ENCODE results near the gene NRIP3. TPM values are rescaled to one million over a fixed set of nuclear protein-coding genes. Genes with fewer than 3 reads are reported as not detected.
A peak's percentile ranks its signal among the peaks of the same experiment; 100 is the strongest.

The NRIP3 gene
- total and polyA plus RNA-seq, 2 of the 13 experiments (the other 11 are each of a cell fraction or from before 2014, with no cell fraction given) = 0.04 to 0.07 TPM

GRCh38 chr11:9004183-9004926 is 554 bp upstream of the NRIP3 start (continued):
- TF ChIP-seq ZNF33B (CRISPR knock-in tag; IDR thresholded peaks at IDR 0.05) (no peak), FOXC1 (CRISPR knock-in tag; IDR thresholded peaks at IDR 0.05; ENCODE audit: borderline replicate concordance) (no peak), ZNF331 (CRISPR knock-in tag; IDR thresholded peaks at IDR 0.05) (no peak), GZF1 (CRISPR knock-in tag; IDR thresholded peaks at IDR 0.05) (no peak), LCORL (IDR thresholded peaks at IDR 0.05) (no peak), LCORL (CRISPR knock-in tag; IDR thresholded peaks at IDR 0.05) (peak; percentile 23; the same call in 1 of the 2 replicates), ZNF318 (CRISPR knock-in tag; IDR thresholded peaks at IDR 0.05) (no peak), MEIS2 (CRISPR knock-in tag; IDR thresholded peaks at IDR 0.05) (peak; percentile 12; the same call in 1 of the 2 replicates), ZNF563 (CRISPR knock-in tag; IDR thresholded peaks at IDR 0.05) (0 out of 2 replicates have a peak, but pooled peaks have one; percentile 46), TBP (CRISPR knock-in tag; IDR thresholded peaks at IDR 0.05) (no peak), ZNF558 (CRISPR knock-in tag; IDR thresholded peaks at IDR 0.05; ENCODE audit: borderline replicate concordance) (no peak), NFKB2 (CRISPR knock-in tag; IDR thresholded peaks at IDR 0.05; ENCODE audit: borderline replicate concordance) (0 out of 2 replicates have a peak, but pooled peaks have one; percentile 57), ZNF850 (CRISPR knock-in tag; conservative IDR thresholded peaks at IDR 0.05) (0 out of 2 replicates have a peak, but pooled peaks have one; percentile 52), ZNF234 (CRISPR knock-in tag; conservative IDR thresholded peaks at IDR 0.05) (0 out of 2 replicates have a peak, but pooled peaks have one; percentile 54), NBN (conservative IDR thresholded peaks at IDR 0.05) (no peak), REL (CRISPR knock-in tag; conservative IDR thresholded peaks at IDR 0.05) (no peak), TCF12 (IDR thresholded peaks at IDR 0.05) (no peak), TCF12 (CRISPR knock-in tag; IDR thresholded peaks at IDR 0.05) (0 out of 2 replicates have a peak, but pooled peaks have one; percentile 25), MYC (CRISPR knock-in tag; IDR thresholded peaks at IDR 0.05; ENCODE audit: borderline replicate concordance) (no peak), AKAP8 (CRISPR knock-in tag; IDR thresholded peaks at IDR 0.05) (no peak)
- TF ChIP-seq, protein P1, sequence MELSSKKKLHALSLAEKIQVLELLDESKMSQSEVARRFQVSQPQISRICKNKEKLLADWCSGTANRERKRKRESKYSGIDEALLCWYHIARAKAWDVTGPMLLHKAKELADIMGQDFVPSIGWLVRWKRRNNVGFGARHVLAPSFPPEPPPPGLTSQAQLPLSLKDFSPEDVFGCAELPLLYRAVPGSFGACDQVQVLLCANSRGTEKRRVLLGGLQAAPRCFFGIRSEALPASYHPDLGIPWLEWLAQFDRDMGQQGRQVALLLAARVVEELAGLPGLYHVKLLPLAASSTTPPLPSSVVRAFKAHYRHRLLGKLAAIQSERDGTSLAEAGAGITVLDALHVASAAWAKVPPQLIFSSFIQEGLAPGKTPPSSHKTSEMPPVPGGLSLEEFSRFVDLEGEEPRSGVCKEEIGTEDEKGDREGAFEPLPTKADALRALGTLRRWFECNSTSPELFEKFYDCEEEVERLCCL (CRISPR knock-in tag; IDR thresholded peaks at IDR 0.05; ENCODE audit: borderline replicate concordance) = no peak
